ENCODE measurements around the gene SLA2. TPM values are rescaled to one million over a fixed set of nuclear protein-coding genes. Genes with fewer than 3 reads are reported as not detected.

SLA2 gene
- total RNA-seq, 3 donors from 2014 or later = 1.5 to 1.6 (median 1.6) TPM

GRCh38 chr20:36593347-36593929, 52.6 kb downstream of the SLA2 start:
- intact Hi-C loops (cut with DNase I, micrococcal nuclease) = loop anchor here in 1 of 2 donors (5.0 kb wide), 1 partner anchor 36 kb away; no protein-coding TSS in a partner anchor
- ATAC-seq (no peak), DNase-seq (no peak)
- H3K4me3 ChIP-seq = no peak overlapping the region
- H3K36me3 ChIP-seq (ENCODE audit: low read depth) = no peaks in the 10 kb centered on the region
- H3K9me3 ChIP-seq = no peaks in the 10 kb centered on the region
- H3K4me1 ChIP-seq (ENCODE audit: low read depth) = no peaks in the 10 kb centered on the region
- TF ChIP-seq, protein P1, sequence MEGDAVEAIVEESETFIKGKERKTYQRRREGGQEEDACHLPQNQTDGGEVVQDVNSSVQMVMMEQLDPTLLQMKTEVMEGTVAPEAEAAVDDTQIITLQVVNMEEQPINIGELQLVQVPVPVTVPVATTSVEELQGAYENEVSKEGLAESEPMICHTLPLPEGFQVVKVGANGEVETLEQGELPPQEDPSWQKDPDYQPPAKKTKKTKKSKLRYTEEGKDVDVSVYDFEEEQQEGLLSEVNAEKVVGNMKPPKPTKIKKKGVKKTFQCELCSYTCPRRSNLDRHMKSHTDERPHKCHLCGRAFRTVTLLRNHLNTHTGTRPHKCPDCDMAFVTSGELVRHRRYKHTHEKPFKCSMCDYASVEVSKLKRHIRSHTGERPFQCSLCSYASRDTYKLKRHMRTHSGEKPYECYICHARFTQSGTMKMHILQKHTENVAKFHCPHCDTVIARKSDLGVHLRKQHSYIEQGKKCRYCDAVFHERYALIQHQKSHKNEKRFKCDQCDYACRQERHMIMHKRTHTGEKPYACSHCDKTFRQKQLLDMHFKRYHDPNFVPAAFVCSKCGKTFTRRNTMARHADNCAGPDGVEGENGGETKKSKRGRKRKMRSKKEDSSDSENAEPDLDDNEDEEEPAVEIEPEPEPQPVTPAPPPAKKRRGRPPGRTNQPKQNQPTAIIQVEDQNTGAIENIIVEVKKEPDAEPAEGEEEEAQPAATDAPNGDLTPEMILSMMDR (IDR thresholded peaks at IDR 0.05) = no peak

- no peak for ATAC-seq
- DNase-seq = peak in 1 of 3 donors; percentile 35
- Histone ChIP-seq H3K36me3 (ENCODE audit: low read depth) (no peaks in the 10 kb centered on the region), H3K4me3 (no peak overlapping the region), H3K9me3 (no peaks in the 10 kb centered on the region), H3K4me1 (ENCODE audit: low read depth) (no peaks in the 10 kb centered on the region)
- intact Hi-C loops (cut with DNase I, micrococcal nuclease) = loop anchor here in 1 of 2 donors (5.0 kb wide), 1 partner anchor 35 kb away; no protein-coding TSS in a partner anchor
- TF ChIP-seq, protein P1 (IDR thresholded peaks at IDR 0.05) = no peak
Observed at GRCh38 chr20:36591854-36592641, 53.9 kb downstream of the SLA2 start.

DNA sequence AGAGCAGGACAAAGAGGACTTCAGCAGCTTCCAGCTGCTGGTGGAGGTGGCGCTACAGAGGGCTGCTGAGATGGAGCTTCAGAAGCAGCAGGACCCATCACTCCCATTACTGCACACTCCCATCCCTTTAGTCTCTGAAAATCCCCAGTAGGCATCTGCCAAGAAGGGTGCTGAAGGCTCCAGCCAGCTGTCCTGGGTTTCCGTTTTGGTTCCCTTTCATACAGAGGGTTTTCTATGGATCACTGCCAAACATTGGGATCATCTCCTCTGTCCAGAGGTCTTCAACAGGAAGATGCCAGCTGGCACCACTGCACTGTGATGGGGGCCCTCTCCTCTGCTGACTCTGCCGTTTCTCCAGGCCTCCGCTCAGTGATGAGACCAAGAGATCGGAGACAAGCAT, 54.7 kb downstream of the SLA2 start:
- ATAC-seq = no peak
- TF ChIP-seq, protein P1 (IDR thresholded peaks at IDR 0.05) = no peak
- no peaks in the 10 kb centered on the region for H3K36me3 ChIP-seq (ENCODE audit: low read depth)

GRCh38 chr20:36587388-36588070, 58.5 kb downstream of the SLA2 start:
- Histone ChIP-seq H3K9me3 (no peaks in the 10 kb centered on the region), H3K4me3 (no peak overlapping the region), H3K36me3 (ENCODE audit: low read depth) (no peaks in the 10 kb centered on the region), H3K4me1 (ENCODE audit: low read depth) (no peaks in the 10 kb centered on the region)
- no peak for DNase-seq
- TF ChIP-seq, protein P1 (IDR thresholded peaks at IDR 0.05) = no peak
- intact Hi-C loops (cut with DNase I, micrococcal nuclease) = no loop called here
- no peak for ATAC-seq

More for the DNA sequence above, 54.7 kb downstream of the SLA2 start:
- no peaks in the 10 kb centered on the region for H3K4me1 ChIP-seq (ENCODE audit: low read depth)
- intact Hi-C loops (cut with DNase I, micrococcal nuclease) = loop anchor here in 1 of 2 donors (5.0 kb wide), 1 partner anchor 34 kb away; no protein-coding TSS in a partner anchor
- no peaks in the 10 kb centered on the region for H3K9me3 ChIP-seq
- H3K4me3 ChIP-seq = no peak overlapping the region
- no peak for DNase-seq

DNA sequence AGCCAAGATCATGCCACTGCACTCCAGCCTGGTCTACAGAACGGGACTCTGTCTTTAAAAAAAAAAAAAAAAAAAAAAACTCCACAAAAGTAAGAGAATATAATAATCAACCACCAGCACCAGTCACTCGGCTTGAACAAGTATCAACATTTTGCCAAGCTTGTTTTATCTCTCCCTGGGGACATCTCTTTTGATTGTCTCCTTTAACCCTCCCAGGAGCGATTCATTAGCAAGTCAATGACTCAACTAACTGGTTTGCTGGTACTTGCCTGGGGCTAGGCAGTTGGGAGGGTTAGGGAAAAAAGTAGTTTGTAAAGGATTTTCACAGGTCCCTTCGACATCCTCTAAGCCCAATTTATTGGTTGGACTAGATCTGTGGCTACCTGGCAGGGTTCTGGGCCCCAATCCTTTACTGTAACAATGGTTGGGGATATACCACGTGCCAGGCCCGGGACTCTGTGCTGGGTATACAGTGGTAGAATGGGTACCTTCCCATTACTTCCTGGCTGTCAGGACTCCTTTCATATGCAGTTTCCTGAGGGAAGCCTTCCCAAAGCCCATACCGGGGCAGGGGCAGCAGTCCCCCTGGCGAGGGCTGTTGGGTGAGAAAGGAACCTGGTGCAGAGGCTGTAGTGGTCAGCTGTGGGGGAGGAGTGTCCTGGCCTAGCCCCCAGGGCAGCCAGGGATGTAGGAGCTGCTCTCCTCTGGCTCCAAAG, 60.4 kb downstream of the SLA2 start:
- no peak for DNase-seq
- TF ChIP-seq, protein P1 (IDR thresholded peaks at IDR 0.05) = no peak
- intact Hi-C loops (cut with DNase I, micrococcal nuclease) = no loop called here

More for the DNA sequence above, 60.4 kb downstream of the SLA2 start:
- no peaks in the 10 kb centered on the region for H3K9me3 ChIP-seq
- H3K4me3 ChIP-seq = no peak overlapping the region
- no peaks in the 10 kb centered on the region for H3K36me3 ChIP-seq (ENCODE audit: low read depth)
- no peaks in the 10 kb centered on the region for H3K4me1 ChIP-seq (ENCODE audit: low read depth)
- no peak for ATAC-seq

Data from mucosa of descending colon (tissue), 3 donors.